GM18507 (cell line): Measurements from ENCODE around the gene NGF.
"Not testable (repeated sequence)": the region's sequence is repeated elsewhere in the genome, so short reads cannot be mapped to it uniquely, and the experiment has no call there.

Experiments used
- DNase-seq: peaks from one replicate; pipeline ENCODE4 v3.0.0; 2011; ENCODE audit warnings: low read depth; ENCODE audit not compliant: insufficient read length; ENCODE audit errors: extremely low spot score
- FAIRE-seq: peaks from 2 replicates; lab custom pipeline; 2011; peaks lifted over from hg19 to GRCh38; lab: Jason Lieb, UNC

The NGF gene

GRCh38 chr1:115313182-115313581 lies 24.9 kb downstream of the NGF start:
- DNase-seq (no peak), FAIRE-seq (no peak)

GRCh38 chr1:115312742-115313141 lies 25.3 kb downstream of the NGF start:
- DNase-seq (no peak), FAIRE-seq (no peak)

GRCh38 chr1:115311474-115311989 lies 26.5 kb downstream of the NGF start:
- DNase-seq (no peak), FAIRE-seq (no peak)

GRCh38 chr1:115310581-115311473 lies 27.2 kb downstream of the NGF start:
- no peak for FAIRE-seq
- DNase-seq: no peak

GRCh38 chr1:115309504-115309903 lies 28.5 kb downstream of the NGF start:
- not testable (repeated sequence) for DNase-seq, FAIRE-seq

GRCh38 chr1:115308969-115309368 lies 29.1 kb downstream of the NGF start:
- no peak for FAIRE-seq
- DNase-seq: no peak

GRCh38 chr1:115307661-115308060 lies 30.4 kb downstream of the NGF start:
- FAIRE-seq (no peak), DNase-seq (no peak)

- FAIRE-seq (no peak), DNase-seq (no peak)
These were observed 31.9 kb downstream of the NGF start for GRCh38 chr1:115306146-115306545.

- DNase-seq (no peak), FAIRE-seq (no peak)
These were observed 34.7 kb downstream of the NGF start for GRCh38 chr1:115303364-115303763.

- FAIRE-seq (no peak), DNase-seq (no peak)
These were observed 35.6 kb downstream of the NGF start for GRCh38 chr1:115302390-115302961.

GRCh38 chr1:115301438-115302020 lies 36.5 kb downstream of the NGF start:
- DNase-seq (no peak), FAIRE-seq (no peak)

GRCh38 chr1:115300087-115300876 lies 37.8 kb downstream of the NGF start:
- DNase-seq: no peak
- no peak for FAIRE-seq

- no peak for DNase-seq
- FAIRE-seq: no peak
These were observed 38.8 kb downstream of the NGF start for GRCh38 chr1:115299266-115299665.

- DNase-seq: no peak
- peak; percentile 59 for FAIRE-seq
These were observed 41.1 kb downstream of the NGF start for GRCh38 chr1:115296981-115297380.

GRCh38 chr1:115295904-115296696 lies 41.9 kb downstream of the NGF start:
- FAIRE-seq: no peak
- no peak for DNase-seq

- FAIRE-seq (no peak), DNase-seq (no peak)
These were observed 44.1 kb downstream of the NGF start for GRCh38 chr1:115293899-115294298.

- no peak for FAIRE-seq
- no peak for DNase-seq
These were observed 45.0 kb downstream of the NGF start for GRCh38 chr1:115293006-115293405.

- DNase-seq: no peak
- FAIRE-seq: no peak
These were observed 46.3 kb downstream of the NGF start for GRCh38 chr1:115291741-115292140.

- FAIRE-seq: no peak
- DNase-seq: no peak
These were observed 48.1 kb downstream of the NGF start for GRCh38 chr1:115289940-115290339.
